AG04449 (cell line): ENCODE measurements around the gene CELSR1.

Experiments used
- CTCF ChIA-PET: fragments of 350-600 bp; formaldehyde crosslinking; extraction: SDS; loops from one replicate; lab custom pipeline; 2021; ENCODE audit warnings: antibody characterized with exemption; lab: Yijun Ruan, JAX
- POLR2A ChIA-PET: fragments of 400-600, 350-600 bp; formaldehyde crosslinking; extraction: SDS; loops from one replicate; lab custom pipeline; 2020; ENCODE audit warnings: antibody characterized with exemption, inconsistent platforms; lab: Yijun Ruan, JAX
- DNase-seq: peaks from one replicate; pipeline ENCODE4 v3.0.0-alpha.2; 2010; ENCODE audit warnings: low read depth, low spot score
- H3K4me3 ChIP-seq: 2 replicates; pipeline ENCODE4 v1.5.1; 2011; ENCODE audit warnings: low read depth, mild to moderate bottlenecking, control low read depth, low read length
- TF ChIP-seq, protein P1 (sequence below): IDR thresholded peaks from one replicate; pipeline ENCODE4 v1.5.1; 2011; ENCODE audit warnings: mild to moderate bottlenecking, moderate library complexity, low read length, control low read depth, inconsistent platforms; ENCODE audit not compliant: insufficient read depth; ENCODE audit errors: missing control alignments

Gene CELSR1

DNA sequence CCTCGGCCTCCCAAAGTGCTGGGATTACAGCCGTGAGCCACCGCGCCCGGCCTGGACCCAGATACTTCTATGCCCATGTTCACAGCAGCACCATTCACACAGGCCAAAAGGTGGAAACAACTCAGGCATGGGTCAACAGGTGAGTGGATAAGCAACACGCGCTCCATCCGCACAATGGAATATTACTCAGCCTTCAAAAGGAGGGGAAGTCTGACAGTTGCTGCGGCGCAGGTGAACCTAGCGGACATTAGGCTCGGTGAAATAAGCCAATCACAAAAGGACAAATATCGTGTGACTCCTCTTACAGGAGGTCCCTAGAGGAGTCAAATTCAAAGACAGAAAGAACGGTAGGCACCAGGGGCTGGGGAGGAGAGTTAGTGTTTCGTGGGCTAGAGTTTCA is 154.9 kb downstream of the CELSR1 start:
- DNase-seq, result no peak
- ChIA-PET POLR2A (no interaction called here), CTCF (interaction anchor here (1.7 kb wide), 1 partner anchor 15 kb away, joined by 6 read pairs; no protein-coding TSS in a partner anchor)
- H3K4me3 ChIP-seq, result no peak overlapping the region
- TF ChIP-seq, protein P1, sequence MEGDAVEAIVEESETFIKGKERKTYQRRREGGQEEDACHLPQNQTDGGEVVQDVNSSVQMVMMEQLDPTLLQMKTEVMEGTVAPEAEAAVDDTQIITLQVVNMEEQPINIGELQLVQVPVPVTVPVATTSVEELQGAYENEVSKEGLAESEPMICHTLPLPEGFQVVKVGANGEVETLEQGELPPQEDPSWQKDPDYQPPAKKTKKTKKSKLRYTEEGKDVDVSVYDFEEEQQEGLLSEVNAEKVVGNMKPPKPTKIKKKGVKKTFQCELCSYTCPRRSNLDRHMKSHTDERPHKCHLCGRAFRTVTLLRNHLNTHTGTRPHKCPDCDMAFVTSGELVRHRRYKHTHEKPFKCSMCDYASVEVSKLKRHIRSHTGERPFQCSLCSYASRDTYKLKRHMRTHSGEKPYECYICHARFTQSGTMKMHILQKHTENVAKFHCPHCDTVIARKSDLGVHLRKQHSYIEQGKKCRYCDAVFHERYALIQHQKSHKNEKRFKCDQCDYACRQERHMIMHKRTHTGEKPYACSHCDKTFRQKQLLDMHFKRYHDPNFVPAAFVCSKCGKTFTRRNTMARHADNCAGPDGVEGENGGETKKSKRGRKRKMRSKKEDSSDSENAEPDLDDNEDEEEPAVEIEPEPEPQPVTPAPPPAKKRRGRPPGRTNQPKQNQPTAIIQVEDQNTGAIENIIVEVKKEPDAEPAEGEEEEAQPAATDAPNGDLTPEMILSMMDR, result no peak

DNA sequence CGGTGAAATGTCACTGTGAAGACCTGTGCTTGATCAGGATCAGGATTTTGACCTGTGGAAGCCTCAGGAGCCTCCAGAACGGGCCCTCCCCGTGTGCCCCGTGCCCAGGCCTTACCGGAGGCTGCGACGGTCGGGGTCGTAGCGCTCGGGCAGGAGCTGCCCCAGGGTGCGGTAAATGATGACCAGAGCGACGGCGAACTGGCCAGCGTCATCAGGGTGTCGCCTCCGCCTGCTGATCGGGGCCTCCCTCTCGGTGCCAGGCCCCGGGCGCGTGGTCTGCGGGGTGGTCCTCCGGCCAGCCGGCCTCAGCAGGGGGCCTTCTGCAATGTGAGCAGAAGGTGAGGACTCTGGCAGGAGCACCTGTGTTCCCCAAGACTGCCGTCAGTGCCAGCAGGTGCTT is 155.7 kb downstream of the CELSR1 start:
- H3K4me3 ChIP-seq, result no peak overlapping the region
- CTCF ChIA-PET, result interaction anchor here (1.0 kb wide), 1 partner anchor 8 kb away, joined by 4 read pairs; no protein-coding TSS in a partner anchor
- POLR2A ChIA-PET, result no interaction called here
- TF ChIP-seq, protein P1, result no peak
- DNase-seq, result no peak

DNA sequence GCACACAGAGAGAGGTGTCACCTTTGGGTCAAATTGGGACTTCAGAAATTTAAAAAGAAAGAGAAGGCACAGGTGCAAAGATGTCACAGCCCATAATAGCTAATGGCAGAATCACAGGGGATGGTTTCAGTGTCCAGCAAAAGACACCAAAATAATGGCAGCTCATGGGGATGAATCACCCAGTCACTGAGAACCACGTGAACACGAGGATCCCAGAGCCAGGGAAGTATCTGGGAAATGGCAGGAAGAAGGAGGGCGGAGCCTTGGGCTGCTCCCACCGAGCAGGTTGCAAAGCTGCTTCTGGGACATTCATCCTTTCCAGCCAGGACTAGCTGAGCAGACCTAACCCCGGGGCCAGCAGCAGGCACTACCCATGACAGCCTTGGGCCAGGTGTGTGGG is 156.3 kb downstream of the CELSR1 start:
- CTCF ChIA-PET, result interaction anchor here (1.0 kb wide), 1 partner anchor 9 kb away, joined by 4 read pairs; no protein-coding TSS in a partner anchor
- POLR2A ChIA-PET, result no interaction called here
- TF ChIP-seq, protein P1, result no peak
- DNase-seq, result no peak
- H3K4me3 ChIP-seq, result no peak overlapping the region

- ChIA-PET CTCF (interaction anchor here (1.0 kb wide), 1 partner anchor 9 kb away, joined by 4 read pairs; no protein-coding TSS in a partner anchor), POLR2A (no interaction called here)
- H3K4me3 ChIP-seq, result no peak overlapping the region
- DNase-seq, result no peak
- TF ChIP-seq, protein P1, result no peak
These were observed 156.8 kb downstream of the CELSR1 start for GRCh38 chr22:46380581-46380980.

DNA sequence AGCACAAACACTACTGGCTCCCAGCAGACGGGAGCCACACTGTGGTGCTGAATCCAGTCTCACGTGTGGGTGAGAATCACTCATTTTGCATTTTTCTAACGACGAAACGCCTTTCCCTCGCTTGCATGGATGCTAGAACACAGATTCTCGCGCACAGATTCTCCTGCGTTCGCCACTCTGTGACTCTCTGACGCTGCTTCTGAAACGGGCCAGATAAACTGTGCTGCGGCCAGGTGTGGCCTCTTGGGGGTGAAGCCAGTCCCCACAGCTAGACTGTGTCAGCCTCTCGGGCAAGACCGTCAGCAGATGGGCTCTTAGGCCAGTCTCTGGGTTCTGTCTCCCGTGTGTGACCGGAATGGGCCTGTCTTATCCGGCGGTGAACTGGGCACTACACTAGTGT is 157.4 kb downstream of the CELSR1 start:
- H3K4me3 ChIP-seq, result no peak overlapping the region
- ChIA-PET CTCF (interaction anchor here (4.5 kb wide), 1 partner anchor 12 kb away, joined by 36 read pairs; no protein-coding TSS in a partner anchor), POLR2A (no interaction called here)
- no peak for DNase-seq
- TF ChIP-seq, protein P1, result no peak

DNA sequence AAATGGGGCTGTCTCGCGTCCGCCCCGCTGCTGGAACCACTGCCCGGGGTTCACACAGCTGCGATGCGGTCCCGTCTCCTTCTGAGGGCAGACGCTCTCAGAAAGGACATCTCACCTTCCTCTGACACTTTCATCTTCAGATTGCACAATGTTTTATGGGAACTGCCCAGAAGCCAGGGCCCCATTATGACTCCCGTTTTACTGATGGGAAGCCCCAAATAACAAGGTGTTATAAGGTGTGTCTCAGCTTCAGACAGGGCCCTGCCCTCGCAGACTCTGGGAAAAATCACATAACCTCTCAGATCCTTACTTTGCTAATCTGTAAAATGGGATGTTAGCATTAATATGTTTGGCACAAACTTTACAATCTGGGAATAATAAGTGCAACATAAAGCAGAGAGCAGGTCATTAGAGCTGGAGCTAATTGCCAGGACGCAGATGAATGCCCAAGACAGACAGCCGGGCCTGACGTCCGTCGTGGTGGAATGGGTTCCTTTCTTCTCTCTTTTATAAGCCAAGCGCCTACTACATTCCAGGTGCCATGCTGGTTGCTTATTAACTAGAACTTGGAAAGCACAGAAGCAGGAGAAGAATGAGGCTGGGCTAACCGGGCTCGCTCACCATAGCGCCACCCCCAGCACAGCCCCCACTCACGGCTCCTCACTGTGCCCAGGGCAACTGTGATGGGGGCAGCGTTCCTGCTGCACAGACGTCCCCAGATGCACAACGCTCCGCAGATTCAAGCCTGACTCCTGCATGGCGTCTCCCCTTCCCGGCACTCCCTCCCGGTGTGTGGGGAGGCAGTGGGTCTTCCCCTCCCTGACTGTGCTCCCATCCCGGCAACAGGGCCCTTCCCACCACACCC is 158.1 kb downstream of the CELSR1 start:
- POLR2A ChIA-PET, result no interaction called here
- DNase-seq, result no peak
- CTCF ChIA-PET, result interaction anchor here (0.8 to 4.5 kb wide), 3 partner anchors 11 to 184 kb away, joined by 3 to 36 read pairs (median 4); no protein-coding TSS in a partner anchor
- TF ChIP-seq, protein P1, result no peak
- no peak overlapping the region for H3K4me3 ChIP-seq
